Lung (tissue), 12 donors: ENCODE measurements around the gene PSMA7. TPM values are rescaled to one million over a fixed set of nuclear protein-coding genes. Genes with fewer than 3 reads are reported as not detected.

Experiments
- ATAC-seq: fragments of 200-7000 bp; cut with Tn5 transposase; one replicate; pipeline ENCODE4 v1.9.1; 2020; ENCODE audit warnings: moderate number of reproducible peaks; ENCODE audit not compliant: insufficient read depth, low FRiP score
- DNase-seq, 3 donors: peaks; one replicate each; pipeline ENCODE4 v3.0.0-alpha.2; 2013 to 2017
- H3K27ac ChIP-seq, 2 donors: one replicate each; pipeline ENCODE4 v1.5.1; 2013; ENCODE audit warnings: mild to moderate bottlenecking in 2 of 2, moderate library complexity in 2 of 2, control low read depth in 1 of 2, inconsistent platforms in 1 of 2, low read depth in 1 of 2, low read length in 1 of 2
- H3K27me3 ChIP-seq, 3 donors: one replicate each; pipeline ENCODE4 v1.5.1; 2013; ENCODE audit warnings: low read length in 2 of 3; ENCODE audit not compliant: control insufficient read depth in 3 of 3, insufficient read depth in 3 of 3
- H3K36me3 ChIP-seq, 4 donors: one replicate each; pipeline ENCODE4 v1.5.1; 2013; ENCODE audit warnings: low read length in 4 of 4, mild to moderate bottlenecking in 1 of 4, moderate library complexity in 1 of 4; ENCODE audit not compliant: control insufficient read depth in 4 of 4, insufficient read depth in 4 of 4
- H3K4me1 ChIP-seq, 5 donors: one replicate each; pipeline ENCODE4 v1.5.1; 2013; ENCODE audit warnings: low read length in 5 of 5, mild to moderate bottlenecking in 2 of 5, moderate library complexity in 1 of 5; ENCODE audit not compliant: control insufficient read depth in 5 of 5, insufficient read depth in 5 of 5
- H3K4me3 ChIP-seq: one replicate; pipeline ENCODE4 v1.5.1; 2013; ENCODE audit warnings: mild to moderate bottlenecking, control low read depth, moderate library complexity
- H3K9ac ChIP-seq, 2 donors: one replicate each; pipeline ENCODE4 v1.5.1; 2013; ENCODE audit warnings: low read length in 2 of 2, control low read depth in 1 of 2; ENCODE audit not compliant: insufficient read depth in 1 of 2
- H3K9me3 ChIP-seq, 4 donors: one replicate each; pipeline ENCODE4 v1.5.1; 2013; ENCODE audit warnings: low read length in 3 of 4, mild to moderate bottlenecking in 1 of 4, moderate library complexity in 1 of 4; ENCODE audit not compliant: control insufficient read depth in 4 of 4, insufficient read depth in 3 of 4
- CTCF ChIP-seq: IDR thresholded peaks from 2 replicates; pipeline ENCODE4 v1.5.1; 2012; ENCODE audit warnings: mild to moderate bottlenecking; ENCODE audit errors: control extremely low read depth, extremely low read depth
- WGBS, 2 donors: extraction: QIAGEN DNeasy Blood & Tissue Kit; methylation state at CpG; one replicate each; pipeline ENCODE4 v1.1.7; 2013; 5-methylcytosine and 5-hydroxymethylcytosine counted together
- polyA plus RNA-seq, 2 donors: library from polyadenylated mRNA; stranded (reverse); fragments of 200-250 nt; gene quantifications; one replicate each; pipeline ENCODE4 v1.2.1, GENCODE V29; 2013
- total RNA-seq, 2 donors: library from RNA; depleted of rRNA in 1 of 2; stranded (reverse); fragments of >200 nt in 1 of 2; gene quantifications; one replicate each; pipeline ENCODE4 v1.2.1, GENCODE V29; 2014 to 2021
- donor health status: control.
- donor health status: control.
- donor health status: Bipolar disorder and iron deficiency.
- donor health status: healthy.
- donor health status: DM: yes; HTN: yes; CAD: no.

Gene PSMA7
- total and polyA plus RNA-seq, 4 donors: 100 to 478 (median 258) TPM

GRCh38 chr20:62129731-62130531, 13.3 kb downstream of the PSMA7 start:
- H3K9ac ChIP-seq: no peak overlapping the region
- no peaks in the 10 kb centered on the region for H3K9me3 ChIP-seq
- H3K27ac ChIP-seq: no peak overlapping the region
- ATAC-seq: no peak
- H3K4me1 ChIP-seq: peaks cover 0 to 13% (median 0%) of the 10 kb centered on the region in 5 donors
- no peak overlapping the region for H3K4me3 ChIP-seq
- WGBS, 2 donors: 89% methylated on average over 20 of the region's 20 CpGs
- no peak for TF ChIP-seq CTCF
- peaks cover 22 to 75% (median 71%) of the 10 kb centered on the region in 4 donors for H3K36me3 ChIP-seq
- no peak for DNase-seq
- H3K27me3 ChIP-seq: no peaks in the 10 kb centered on the region

- DNase-seq (no peak), ATAC-seq (no peak)
- no peak for TF ChIP-seq CTCF
- WGBS, 2 donors: 87 to 93% methylated on average over 6 of the region's 6 CpGs
- Histone ChIP-seq H3K4me3 (no peak overlapping the region), H3K9me3 (no peaks in the 10 kb centered on the region), H3K27me3 (no peaks in the 10 kb centered on the region), H3K27ac (no peak overlapping the region), H3K36me3 (peaks cover 16 to 75% (median 69%) of the 10 kb centered on the region in 4 donors), H3K4me1 (peaks cover 0 to 16% (median 5%) of the 10 kb centered on the region in 5 donors), H3K9ac (no peak overlapping the region)
Observed at GRCh38 chr20:62128502-62128901, 14.7 kb downstream of the PSMA7 start.

GRCh38 chr20:62127799-62128198, 15.4 kb downstream of the PSMA7 start:
- no peak overlapping the region for H3K4me3 ChIP-seq
- no peaks in the 10 kb centered on the region for H3K27me3 ChIP-seq
- no peak for TF ChIP-seq CTCF
- DNase-seq (no peak), ATAC-seq (no peak)
- 92 to 97% methylated on average over 6 of the region's 6 CpGs for WGBS, 2 donors
- no peaks in the 10 kb centered on the region for H3K9me3 ChIP-seq
- peaks cover 0 to 18% (median 6%) of the 10 kb centered on the region in 5 donors for H3K4me1 ChIP-seq
- peaks cover 16 to 72% (median 63%) of the 10 kb centered on the region in 4 donors for H3K36me3 ChIP-seq
- no peak overlapping the region for H3K9ac ChIP-seq
- H3K27ac ChIP-seq: no peak overlapping the region

- DNase-seq: no peak
- Histone ChIP-seq H3K9ac (no peak overlapping the region), H3K4me3 (no peak overlapping the region), H3K27ac (no peak overlapping the region), H3K36me3 (peaks cover 16 to 58% (median 48%) of the 10 kb centered on the region in 4 donors), H3K4me1 (peaks cover 0 to 12% (median 6%) of the 10 kb centered on the region in 5 donors), H3K27me3 (no peaks in the 10 kb centered on the region), H3K9me3 (no peaks in the 10 kb centered on the region)
- ATAC-seq: no peak
- 97% methylated on average over 20 of the region's 20 CpGs for WGBS, 2 donors
- no peak for TF ChIP-seq CTCF
Observed at GRCh38 chr20:62126141-62126540, 17.1 kb downstream of the PSMA7 start.
